Germinal center (tissue), 1 donor: ENCODE data around the gene EHF.

ENCODE experiments used
- DNase-seq: peaks from one replicate; pipeline ENCODE4 v3.0.0; 2012; ENCODE audit warnings: mixed read lengths, low spot score

The EHF gene

DNA sequence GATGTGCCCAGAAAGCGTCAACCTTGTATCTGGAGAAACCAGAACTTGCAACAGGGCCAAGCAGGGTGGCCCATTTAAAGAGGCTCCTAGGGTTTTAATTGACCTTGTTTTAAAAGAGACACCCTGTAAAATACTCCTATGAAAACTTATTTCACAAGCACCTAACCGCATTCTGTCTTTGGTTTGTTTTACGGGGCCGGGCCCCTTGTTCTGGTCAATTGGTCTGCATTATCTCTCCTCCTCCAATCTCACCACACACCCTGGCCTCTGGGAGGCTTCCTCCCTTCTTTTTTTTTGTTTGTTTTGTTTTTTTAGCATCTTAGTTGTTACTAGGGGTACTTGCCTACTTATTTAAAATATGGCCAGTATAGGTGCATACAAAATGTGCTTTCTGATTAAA, 4.7 kb downstream of the EHF start:
- DNase-seq, result no peak

DNA sequence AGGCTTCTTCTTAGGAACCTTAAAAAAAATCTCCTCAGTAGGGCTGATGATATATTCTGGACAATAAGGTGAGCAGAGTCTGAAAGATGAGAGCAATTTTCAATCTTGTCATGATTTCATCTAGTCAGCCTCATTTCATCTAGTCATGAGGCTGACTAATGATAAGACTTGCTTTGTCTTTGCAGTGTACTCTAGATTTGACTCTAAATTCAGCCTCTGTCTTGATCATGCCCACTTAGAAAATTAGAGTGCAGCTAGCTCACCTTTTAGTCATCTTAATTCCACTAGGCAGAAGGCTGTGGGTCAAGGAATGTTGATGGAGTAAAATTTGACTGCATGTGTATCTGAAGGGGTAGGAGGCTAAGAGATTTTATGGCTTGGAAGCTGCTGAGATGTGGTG, 5.5 kb downstream of the EHF start:
- DNase-seq, result no peak

GRCh38 chr11:34627197-34627596, 6.3 kb downstream of the EHF start:
- DNase-seq, result no peak

DNA sequence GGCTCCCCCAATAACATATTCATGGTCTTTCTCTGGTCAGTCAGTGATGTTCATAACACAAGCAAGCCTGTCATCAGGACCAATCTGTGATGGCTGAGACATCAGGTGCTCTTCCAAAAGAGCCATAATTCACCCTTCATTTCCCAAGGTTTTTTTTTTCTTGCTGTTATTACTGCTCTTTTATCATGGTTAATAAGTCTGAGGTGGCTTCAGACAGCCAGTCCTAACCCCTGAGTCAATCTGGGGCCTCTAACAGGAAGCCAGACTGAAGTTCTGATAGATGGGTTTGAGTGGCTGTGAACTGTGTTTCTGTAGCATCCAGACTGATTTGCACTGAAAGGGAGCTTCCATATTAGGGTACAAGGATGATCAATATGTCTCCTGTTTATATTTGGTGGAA, 8.8 kb downstream of the EHF start:
- no peak for DNase-seq

- no peak for DNase-seq
These were observed 9.7 kb downstream of the EHF start for GRCh38 chr11:34630544-34630943.

- DNase-seq, result no peak
These were observed 10.4 kb downstream of the EHF start for GRCh38 chr11:34631297-34631696.

- DNase-seq, result no peak
These were observed 10.8 kb downstream of the EHF start for GRCh38 chr11:34631737-34632104.

DNA sequence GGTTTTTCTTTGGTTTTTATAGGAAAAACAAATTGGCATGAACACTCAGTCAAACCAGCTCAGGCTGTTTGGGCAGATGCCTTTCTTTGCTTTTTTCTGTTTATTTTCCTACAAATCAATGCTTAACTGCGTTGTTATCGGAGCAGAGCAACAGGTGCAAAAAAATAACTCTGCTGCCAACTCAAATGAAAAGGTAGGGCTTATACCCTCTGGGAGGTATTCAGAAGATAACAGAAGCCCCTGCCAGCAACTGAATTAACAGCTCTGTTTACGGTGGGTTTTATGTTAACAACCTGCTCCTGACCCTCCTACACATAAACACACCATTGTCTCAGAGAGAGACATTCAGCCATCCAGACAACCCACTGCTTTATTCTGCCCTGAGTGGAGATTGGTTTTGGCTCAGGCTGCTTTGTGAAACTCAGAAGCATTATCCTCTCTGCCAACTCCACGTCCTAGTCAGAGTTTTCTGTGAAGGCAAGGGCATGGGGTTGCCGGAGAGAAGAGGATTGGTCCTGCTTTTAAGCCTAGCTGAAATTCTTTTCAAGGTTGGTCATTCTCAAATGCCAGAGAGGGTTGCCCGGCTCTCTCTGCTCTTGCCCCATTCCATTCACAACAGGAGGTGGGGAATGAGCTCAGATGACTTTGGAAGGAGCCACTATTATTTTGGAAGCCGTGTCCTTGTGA, 11.4 kb downstream of the EHF start:
- DNase-seq, result no peak

DNA sequence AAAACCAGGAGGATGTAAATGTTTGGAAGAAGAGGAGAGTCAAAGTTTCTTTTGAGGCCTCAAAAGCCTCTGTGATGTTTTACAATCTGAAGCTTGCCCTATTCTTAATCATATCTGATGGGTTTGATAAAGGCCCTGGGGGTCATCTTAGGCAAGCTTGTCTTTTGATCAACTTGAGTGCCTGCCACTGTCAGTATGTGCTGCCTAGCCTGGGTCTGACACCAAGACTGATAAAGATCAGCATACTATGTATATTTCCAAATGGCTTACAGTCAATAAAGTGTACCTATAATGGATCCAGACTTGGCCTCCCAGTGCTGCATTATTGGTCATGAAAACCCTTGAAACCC, 12.7 kb downstream of the EHF start:
- no peak for DNase-seq

- DNase-seq, result peak; percentile 57
These were observed 13.2 kb downstream of the EHF start for GRCh38 chr11:34633990-34634693.

DNA sequence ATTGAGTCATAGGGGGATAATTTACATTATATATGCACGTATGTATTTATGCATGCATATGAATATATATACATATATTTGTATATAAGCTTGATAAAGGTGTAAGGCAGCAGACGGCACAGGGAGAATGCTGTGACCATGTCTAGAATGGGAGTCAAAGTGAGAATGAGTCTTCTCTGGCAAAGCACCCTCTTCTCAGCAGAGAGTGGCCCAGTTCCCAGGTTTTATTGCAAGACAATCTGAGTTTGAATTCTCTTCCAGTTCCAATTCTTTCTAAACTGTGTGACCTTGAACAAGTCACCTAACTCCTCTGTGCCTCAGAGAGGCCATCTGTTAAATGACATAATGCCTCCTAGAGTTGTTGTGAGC, 13.8 kb downstream of the EHF start:
- DNase-seq, result no peak

DNA sequence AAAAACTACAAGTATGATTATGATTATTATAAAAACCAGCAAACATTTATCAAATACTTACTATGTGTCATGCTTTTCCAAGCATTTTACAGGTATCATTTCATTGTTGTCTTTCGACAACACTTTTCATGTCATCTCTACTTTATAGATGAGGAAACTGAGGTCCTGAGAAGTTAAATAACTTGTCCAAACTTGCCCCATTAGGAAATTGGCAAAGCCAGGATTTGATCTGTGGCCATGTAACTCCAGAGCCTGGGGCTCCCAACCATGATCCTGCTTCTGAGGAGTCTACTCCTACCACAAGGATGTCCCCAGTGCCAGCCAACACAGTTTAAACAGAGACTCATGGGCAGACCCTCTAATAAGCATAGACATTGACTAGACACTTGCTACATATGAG, 15.2 kb downstream of the EHF start:
- no peak for DNase-seq

DNA sequence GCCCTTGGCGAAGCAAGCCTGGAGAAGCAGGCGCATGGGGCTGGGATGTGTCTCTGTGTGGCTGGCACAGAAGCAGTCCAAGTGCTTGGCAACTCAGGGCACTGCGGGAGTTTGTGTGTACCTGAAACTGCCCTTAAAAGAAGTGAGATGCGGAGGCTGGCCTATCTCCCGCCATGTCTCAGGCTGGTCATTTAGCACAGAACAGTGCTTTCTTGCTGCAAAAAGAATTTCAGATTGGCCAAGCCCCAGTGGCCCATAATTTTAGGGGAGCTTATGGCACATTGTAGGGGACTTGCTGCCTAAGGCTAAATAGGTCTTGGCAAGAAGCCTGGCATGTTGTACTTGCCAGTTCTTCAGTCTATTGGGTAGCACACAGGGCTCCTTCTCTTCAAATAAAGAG, 16.4 kb downstream of the EHF start:
- no peak for DNase-seq

- DNase-seq, result no peak
These were observed 18.0 kb downstream of the EHF start for GRCh38 chr11:34638897-34639296.

DNA sequence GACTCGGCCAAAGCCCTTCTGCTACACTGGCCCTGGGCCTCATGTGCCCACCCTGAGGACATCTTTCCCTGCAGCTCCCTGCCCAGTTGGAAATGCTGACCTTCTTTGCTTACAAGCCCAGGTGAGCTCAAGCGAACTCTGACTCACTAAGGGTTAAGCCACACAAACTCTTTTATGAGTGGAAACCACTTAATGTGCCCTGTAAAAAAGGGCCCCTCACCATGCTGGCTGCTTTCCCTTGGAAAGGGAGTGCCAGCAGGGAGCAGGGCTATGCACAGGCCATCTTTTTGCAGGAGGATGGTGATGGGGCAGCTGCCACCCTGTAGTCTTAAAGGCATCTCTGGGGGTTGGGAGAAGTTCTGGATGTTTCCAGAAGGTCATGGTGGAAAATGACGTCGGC, 18.7 kb downstream of the EHF start:
- DNase-seq, result no peak

GRCh38 chr11:34640050-34640923, 19.4 kb downstream of the EHF start:
- no peak for DNase-seq

GRCh38 chr11:34640924-34641275, 20.0 kb downstream of the EHF start:
- no peak for DNase-seq

- DNase-seq, result no peak
These were observed 20.6 kb downstream of the EHF start for GRCh38 chr11:34641456-34641855.

GRCh38 chr11:34642001-34642554, 21.2 kb downstream of the EHF start:
- no peak for DNase-seq

GRCh38 chr11:34642873-34643272, 22.0 kb downstream of the EHF start:
- DNase-seq, result no peak

GRCh38 chr11:34643311-34643710, 22.4 kb downstream of the EHF start:
- no peak for DNase-seq

DNA sequence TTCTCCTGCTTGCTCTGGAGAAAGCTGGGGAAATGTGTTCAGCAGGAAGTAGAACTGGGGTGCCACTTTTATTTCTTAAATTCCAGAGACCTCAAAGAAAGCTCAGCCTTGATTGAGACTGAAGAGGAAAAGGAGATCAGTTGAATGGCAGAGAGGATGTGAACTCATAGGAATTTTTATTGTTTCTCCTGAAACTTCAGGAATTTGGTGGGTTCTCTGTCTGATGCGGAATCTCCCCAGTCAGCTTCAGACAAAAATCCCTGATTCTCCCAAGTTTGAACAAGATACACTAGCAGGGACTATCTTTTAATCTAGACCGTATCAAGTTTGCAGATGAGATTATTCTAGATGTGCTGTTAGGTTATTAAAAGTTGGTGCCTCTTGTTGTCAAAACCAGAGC, 23.0 kb downstream of the EHF start:
- DNase-seq, result no peak
